Astrocyte (in vitro differentiated cells and primary cell): Measurements from ENCODE around the gene ACTL6B. TPM values are rescaled to one million over a fixed set of nuclear protein-coding genes. Genes with fewer than 3 reads are reported as not detected.

Experiments used
- DNase-seq: peaks from one replicate; pipeline ENCODE4 v3.0.0-alpha.2; 2010; ENCODE audit warnings: low read depth
- FAIRE-seq: peaks from 2 replicates; lab custom pipeline; 2011; peaks lifted over from hg19 to GRCh38; lab: Jason Lieb, UNC
- H2AFZ ChIP-seq: 2 replicates; pipeline ENCODE4 v1.6.0; 2012; ENCODE audit warnings: low read depth, low read length, inconsistent platforms
- H3K27ac ChIP-seq: 2 replicates; pipeline ENCODE4 v1.5.1; 2011; ENCODE audit warnings: low read depth, low read length, inconsistent platforms
- H3K27me3 ChIP-seq: 2 replicates; pipeline ENCODE4 v1.6.0; 2011; ENCODE audit warnings: low read length, inconsistent platforms; ENCODE audit not compliant: insufficient read depth
- H3K36me3 ChIP-seq: 2 replicates; pipeline ENCODE4 v1.5.1; 2011; ENCODE audit warnings: low read length, inconsistent platforms; ENCODE audit not compliant: insufficient read depth
- H3K4me1 ChIP-seq: 2 replicates; pipeline ENCODE4 v1.5.1; 2011; ENCODE audit warnings: low read length, inconsistent platforms; ENCODE audit not compliant: insufficient read depth
- H3K4me2 ChIP-seq: 2 replicates; pipeline ENCODE4 v1.6.0; 2012; ENCODE audit warnings: low read length, inconsistent platforms
- H3K4me3 ChIP-seq: 2 replicates; pipeline ENCODE4 v1.5.1; 2011; ENCODE audit warnings: low read depth, mild to moderate bottlenecking, low read length, inconsistent platforms; ENCODE audit not compliant: insufficient read depth
- H3K79me2 ChIP-seq: 2 replicates; pipeline ENCODE4 v1.6.0; 2012; ENCODE audit warnings: mild to moderate bottlenecking, low read length, inconsistent platforms; ENCODE audit not compliant: insufficient read depth
- H3K9ac ChIP-seq: 2 replicates; pipeline ENCODE4 v1.6.0; 2012; ENCODE audit warnings: mild to moderate bottlenecking, low read length, inconsistent platforms
- H3K9me3 ChIP-seq: 2 replicates; pipeline ENCODE4 v1.5.1; 2012; ENCODE audit warnings: low read depth, mild to moderate bottlenecking, low read length, inconsistent platforms; ENCODE audit not compliant: insufficient read depth
- H4K20me1 ChIP-seq: 2 replicates; pipeline ENCODE4 v1.6.0; 2012; ENCODE audit warnings: low read length, inconsistent platforms; ENCODE audit not compliant: insufficient read depth
- H3K27ac Mint-ChIP-seq: one replicate; pipeline ENCODE4 v1.8.0; 2021; ENCODE audit warnings: mild to moderate bottlenecking, mixed read lengths; ENCODE audit not compliant: unreplicated experiment
- H3K27me3 Mint-ChIP-seq: one replicate; pipeline ENCODE4 v1.8.0; 2021; ENCODE audit warnings: low read depth, mixed read lengths; ENCODE audit not compliant: unreplicated experiment
- H3K36me3 Mint-ChIP-seq: one replicate; pipeline ENCODE4 v1.8.0; 2021; ENCODE audit warnings: low read depth, mixed read lengths; ENCODE audit not compliant: unreplicated experiment
- H3K4me1 Mint-ChIP-seq: one replicate; pipeline ENCODE4 v1.8.0; 2021; ENCODE audit warnings: low read depth, mixed read lengths; ENCODE audit not compliant: unreplicated experiment
- H3K4me3 Mint-ChIP-seq: one replicate; pipeline ENCODE4 v1.8.0; 2021; ENCODE audit warnings: mild to moderate bottlenecking, moderate library complexity, mixed read lengths; ENCODE audit not compliant: unreplicated experiment
- H3K9me3 Mint-ChIP-seq: one replicate; pipeline ENCODE4 v1.8.0; 2021; ENCODE audit warnings: mild to moderate bottlenecking, mixed read lengths; ENCODE audit not compliant: unreplicated experiment
- CTCF ChIP-seq: IDR thresholded peaks from 2 replicates; pipeline ENCODE4 v1.5.1; 2011; ENCODE audit warnings: low read depth, mild to moderate bottlenecking, inconsistent platforms, low read length, moderate library complexity; ENCODE audit not compliant: insufficient read depth
- EZH2 ChIP-seq: IDR thresholded peaks from 2 replicates; pipeline ENCODE4 v1.6.1; 2012; ENCODE audit warnings: mild to moderate bottlenecking, low read length, inconsistent platforms; ENCODE audit not compliant: insufficient read depth
- total RNA-seq: library from RNA; stranded (reverse); gene quantifications from 2 replicates; pipeline ENCODE4 v1.2.1, GENCODE V29; 2021

The ACTL6B gene
- total RNA-seq, 1 donor from 2014 or later = not detected

GRCh38 chr7:100611983-100612729 is 44.1 kb downstream of the ACTL6B start, which contains the start of gene MOSPD3:
MOSPD3 (plus strand) TSS chr7:100612540; CDS start chr7:100612792, 252 bp downstream.
- Mint-ChIP-seq H3K4me3 (peak within 1 kb of the TSS; percentile 90), H3K9me3 (no peaks in the 10 kb centered on the region), H3K27ac (peak within 1 kb of the TSS; percentile 91), H3K36me3 (peaks cover 7% of the 10 kb centered on the region), H3K4me1 (no peaks in the 10 kb centered on the region), H3K27me3 (peaks cover 2% of the 10 kb centered on the region)
- Histone ChIP-seq H3K27me3 (no peaks in the 10 kb centered on the region), H3K79me2 (peaks cover 5% of the 10 kb centered on the region), H3K4me3 (peak within 1 kb of the TSS; percentile 72), H2AFZ (peak within 1 kb of the TSS; percentile 87), H3K27ac (peak within 1 kb of the TSS; percentile 80), H3K9me3 (no peaks in the 10 kb centered on the region), H3K4me1 (peaks cover 7% of the 10 kb centered on the region), H3K36me3 (peaks cover 4% of the 10 kb centered on the region), H4K20me1 (peaks cover 4% of the 10 kb centered on the region), H3K4me2 (peak within 1 kb of the TSS; percentile 85), H3K9ac (peak within 1 kb of the TSS; percentile 77)
- peak; percentile 99 for FAIRE-seq
- peak; percentile 99 for DNase-seq
- TF ChIP-seq EZH2 = no peak
- no peak for TF ChIP-seq CTCF

GRCh38 chr7:100609958-100610357 is 46.3 kb downstream of the ACTL6B start:
- H3K9me3 Mint-ChIP-seq = no peaks in the 10 kb centered on the region
- H3K9me3 ChIP-seq = no peaks in the 10 kb centered on the region
- H3K4me1 Mint-ChIP-seq = no peaks in the 10 kb centered on the region
- H3K27me3 ChIP-seq = no peaks in the 10 kb centered on the region
- no peak overlapping the region for H3K27ac Mint-ChIP-seq
- H3K36me3 Mint-ChIP-seq = peaks cover 6% of the 10 kb centered on the region
- peaks cover 23% of the 10 kb centered on the region for H3K4me1 ChIP-seq
- peaks cover 5% of the 10 kb centered on the region for H3K79me2 ChIP-seq
- no peak for FAIRE-seq
- H3K4me3 Mint-ChIP-seq = no peak overlapping the region
- H3K9ac ChIP-seq = no peak overlapping the region
- H2AFZ ChIP-seq = no peak overlapping the region
- peaks cover 4% of the 10 kb centered on the region for H3K36me3 ChIP-seq
- no peak overlapping the region for H3K4me2 ChIP-seq
- no peak overlapping the region for H3K27ac ChIP-seq
- H3K4me3 ChIP-seq = no peak overlapping the region
- peaks cover 14% of the 10 kb centered on the region for H4K20me1 ChIP-seq
- TF ChIP-seq CTCF (no peak), EZH2 (no peak)
- no peak for DNase-seq
- peaks cover 5% of the 10 kb centered on the region for H3K27me3 Mint-ChIP-seq

GRCh38 chr7:100607111-100607510 is 49.1 kb downstream of the ACTL6B start:
- Histone ChIP-seq H3K27me3 (no peaks in the 10 kb centered on the region), H3K4me1 (peaks cover 33% of the 10 kb centered on the region), H3K4me2 (no peak overlapping the region), H3K27ac (no peak overlapping the region), H3K9me3 (no peaks in the 10 kb centered on the region), H4K20me1 (peaks cover 9% of the 10 kb centered on the region), H2AFZ (no peak overlapping the region), H3K79me2 (peaks cover 6% of the 10 kb centered on the region), H3K36me3 (peaks cover 4% of the 10 kb centered on the region), H3K9ac (no peak overlapping the region), H3K4me3 (no peak overlapping the region)
- DNase-seq (no peak), FAIRE-seq (no peak)
- peaks cover 6% of the 10 kb centered on the region for H3K36me3 Mint-ChIP-seq
- H3K4me1 Mint-ChIP-seq = peaks cover 4% of the 10 kb centered on the region
- no peaks in the 10 kb centered on the region for H3K9me3 Mint-ChIP-seq
- H3K27ac Mint-ChIP-seq = no peak overlapping the region
- peaks cover 5% of the 10 kb centered on the region for H3K27me3 Mint-ChIP-seq
- peak overlapping the region; percentile 57 for H3K4me3 Mint-ChIP-seq
- TF ChIP-seq EZH2 (no peak), CTCF (no peak)
